K562 (cell line): Measurements from ENCODE around the gene RBM12. TPM values are rescaled to one million over a fixed set of nuclear protein-coding genes. Genes with fewer than 3 reads are reported as not detected.
A peak's percentile ranks its signal among the peaks of the same experiment; 100 is the strongest.

Experiments
- C11orf30 ChIP-seq: fragments of 450-650 bp; IDR thresholded peaks from 2 replicates; pipeline ENCODE4 v1.6.1; 2016; ENCODE audit warnings: low read depth, mild to moderate bottlenecking
- CBX5 ChIP-seq: IDR thresholded peaks from 2 replicates; pipeline ENCODE4 v1.6.1; 2014; ENCODE audit warnings: low read depth, borderline replicate concordance
- CHCHD3 ChIP-seq: fragments of 250-450 bp; sonication (Bioruptor Pico); IDR thresholded peaks from 2 replicates; pipeline ENCODE4 v2.1.2; 2022; ENCODE audit warnings: mild to moderate bottlenecking
- DMBX1 ChIP-seq: fragments of 250-450 bp; sonication (Bioruptor Pico); IDR thresholded peaks from 2 replicates; pipeline ENCODE4 v1.8.0; 2022; ENCODE audit warnings: inconsistent platforms, mild to moderate bottlenecking, moderate library complexity, borderline replicate concordance
- DNMT1 ChIP-seq: fragments of 450-650 bp; IDR thresholded peaks from 2 replicates; pipeline ENCODE4 v1.6.1; 2016; ENCODE audit warnings: antibody characterized with exemption, mild to moderate bottlenecking
- EP300 ChIP-seq: IDR thresholded peaks from 2 replicates; pipeline ENCODE4 v1.6.1; 2012; ENCODE audit warnings: low read length, improper control_type of control experiment
- HNRNPUL1 ChIP-seq: fragments of 200-400 bp; formaldehyde crosslinking; IDR thresholded peaks from 2 replicates; pipeline ENCODE4 v1.6.1; 2017; ENCODE audit warnings: low read length
- KAT2B ChIP-seq: IDR thresholded peaks from one replicate; pipeline ENCODE4 v1.6.1; 2012; ENCODE audit warnings: low read depth, mild to moderate bottlenecking, control low read depth, inconsistent platforms, low read length, moderate library complexity
- MXI1 ChIP-seq: IDR thresholded peaks from 2 replicates; pipeline ENCODE4 v1.6.1; 2011; ENCODE audit warnings: low read depth, mild to moderate bottlenecking, improper control_type of control experiment, low read length
- NCOA4 ChIP-seq: fragments of 450-650 bp; IDR thresholded peaks from 2 replicates; pipeline ENCODE4 v1.6.1; 2018; ENCODE audit warnings: mild to moderate bottlenecking; ENCODE audit not compliant: partially characterized antibody
- NFXL1 ChIP-seq: fragments of 450-650 bp; formaldehyde crosslinking; IDR thresholded peaks from 2 replicates; pipeline ENCODE4 v1.4.0; 2021; ENCODE audit warnings: mild to moderate bottlenecking
- SOX6 ChIP-seq: fragments of 450-650 bp; IDR thresholded peaks from 2 replicates; pipeline ENCODE4 v1.6.1; 2014; ENCODE audit warnings: mild to moderate bottlenecking
- SP2 ChIP-seq: IDR thresholded peaks from 2 replicates; pipeline ENCODE4 v1.6.1; 2011; ENCODE audit warnings: mild to moderate bottlenecking, low read depth, low read length, moderate library complexity; ENCODE audit not compliant: poor library complexity, severe bottlenecking; ENCODE audit errors: extremely low read depth
- UBTF ChIP-seq, 2 experiments: IDR thresholded peaks; 2 replicates each; pipeline ENCODE4 v1.6.1; 2012; ENCODE audit warnings: improper control_type of control experiment in 2 of 2, low read depth in 2 of 2, low read length in 2 of 2, borderline replicate concordance in 1 of 2
- VEZF1 ChIP-seq: fragments of 200-800 bp; sonication (Bioruptor generic); IDR thresholded peaks from 2 replicates; pipeline ENCODE4 v1.6.1; 2017; ENCODE audit warnings: missing genetic modification characterization, missing compliant biosample characterization
- ZFP36 ChIP-seq: fragments of 150-350 bp; IDR thresholded peaks from 2 replicates; pipeline ENCODE4 v1.6.1; 2018; ENCODE audit warnings: low read length, low read depth; ENCODE audit not compliant: partially characterized antibody
- ZKSCAN1 ChIP-seq: fragments of 150-350 bp; IDR thresholded peaks from 2 replicates; pipeline ENCODE4 v1.6.1; 2016; ENCODE audit warnings: low read depth, low read length
- ZNF184 ChIP-seq: sonication (generic); formaldehyde crosslinking; IDR thresholded peaks from 2 replicates; pipeline ENCODE4 v1.5.0; 2020; ENCODE audit warnings: missing genetic modification reagents
- polyA plus RNA-seq, 8 experiments: library from polyadenylated mRNA; depleted of rRNA in 4 of 8; stranded (reverse) in 5 of 8; unstranded in 3 of 8; fragments of >200 nt; fragmentation: Nextera tagmentation in 2 of 8; fragmentation: Illumina TruSeq in 1 of 8; extraction: Ambion mirVana in 2 of 8; extraction: Trizol in 1 of 8; gene quantifications; 2 replicates each; pipeline versions ENCODE4 v1.2.1 to v1.2.3, GENCODE V29; 2011 to 2014; ENCODE audit warnings: inconsistent platforms in 1 of 8, missing spikeins in 1 of 8
- total RNA-seq, 7 experiments: library from RNA; depleted of rRNA in 6 of 7; stranded (reverse); fragments of >200 nt in 6 of 7; fragmentation: Illumina TruSeq in 2 of 7; extraction: Trizol in 2 of 7; gene quantifications; 2 replicates each; pipeline versions ENCODE4 v1.2.1 to v1.2.3, GENCODE V29; 2011 to 2021; ENCODE audit warnings: low replicate concordance in 1 of 7
- TF ChIP-seq, protein P1 (sequence below): fragments of 450-650 bp; formaldehyde crosslinking; IDR thresholded peaks from 2 replicates; pipeline ENCODE4 v1.4.0; 2022; ENCODE audit warnings: missing genetic modification characterization
- TF ChIP-seq, protein P2 (sequence below): fragments of 250-450 bp; sonication (Bioruptor Pico); IDR thresholded peaks from 2 replicates; pipeline ENCODE4 v1.9.0; 2021; ENCODE audit warnings: mild to moderate bottlenecking, inconsistent platforms

RBM12 gene
- total and polyA plus RNA-seq, 9 of the 15 experiments (the other 6 are each of a cell fraction or from before 2014, with no cell fraction given) = 5.0 to 162 (median 73.3) TPM

GRCh38 chr20:35600993-35601973 lies 63.4 kb downstream of the RBM12 start (continued):
- TF ChIP-seq VEZF1 (CRISPR knock-in tag) (no peak; the same call in 1 of the 2 replicates), DNMT1 (no peak), DMBX1 (CRISPR knock-in tag) (peak; percentile 51; the same call in 1 of the 2 replicates), ZKSCAN1 (no peak), UBTF (IDR thresholded peaks at IDR 0.05; ENCODE audit: borderline replicate concordance in 1 of 2, low read depth in 2 of 2, low read length in 2 of 2) (peak; percentile 84 to 97; a peak in 3 of 4 replicates), EP300 (no peak), SOX6 (peak; percentile 45; the same call in 1 of the 2 replicates), HNRNPUL1 (no peak), MXI1 (no peak), NFXL1 (CRISPR knock-in tag) (no peak), CBX5 (0 out of 2 replicates have a peak, but pooled peaks have one; percentile 13), C11orf30 (no peak), KAT2B (no peak), NCOA4 (no peak), ZNF184 (CRISPR knock-in tag) (no peak), ZFP36 (peak; percentile 24), CHCHD3 (CRISPR knock-in tag) (no peak), SP2 (no peak)
- TF ChIP-seq, protein P1, sequence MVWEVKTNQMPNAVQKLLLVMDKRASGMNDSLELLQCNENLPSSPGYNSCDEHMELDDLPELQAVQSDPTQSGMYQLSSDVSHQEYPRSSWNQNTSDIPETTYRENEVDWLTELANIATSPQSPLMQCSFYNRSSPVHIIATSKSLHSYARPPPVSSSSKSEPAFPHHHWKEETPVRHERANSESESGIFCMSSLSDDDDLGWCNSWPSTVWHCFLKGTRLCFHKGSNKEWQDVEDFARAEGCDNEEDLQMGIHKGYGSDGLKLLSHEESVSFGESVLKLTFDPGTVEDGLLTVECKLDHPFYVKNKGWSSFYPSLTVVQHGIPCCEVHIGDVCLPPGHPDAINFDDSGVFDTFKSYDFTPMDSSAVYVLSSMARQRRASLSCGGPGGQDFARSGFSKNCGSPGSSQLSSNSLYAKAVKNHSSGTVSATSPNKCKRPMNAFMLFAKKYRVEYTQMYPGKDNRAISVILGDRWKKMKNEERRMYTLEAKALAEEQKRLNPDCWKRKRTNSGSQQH (CRISPR knock-in tag) = no peak
- TF ChIP-seq, protein P2, sequence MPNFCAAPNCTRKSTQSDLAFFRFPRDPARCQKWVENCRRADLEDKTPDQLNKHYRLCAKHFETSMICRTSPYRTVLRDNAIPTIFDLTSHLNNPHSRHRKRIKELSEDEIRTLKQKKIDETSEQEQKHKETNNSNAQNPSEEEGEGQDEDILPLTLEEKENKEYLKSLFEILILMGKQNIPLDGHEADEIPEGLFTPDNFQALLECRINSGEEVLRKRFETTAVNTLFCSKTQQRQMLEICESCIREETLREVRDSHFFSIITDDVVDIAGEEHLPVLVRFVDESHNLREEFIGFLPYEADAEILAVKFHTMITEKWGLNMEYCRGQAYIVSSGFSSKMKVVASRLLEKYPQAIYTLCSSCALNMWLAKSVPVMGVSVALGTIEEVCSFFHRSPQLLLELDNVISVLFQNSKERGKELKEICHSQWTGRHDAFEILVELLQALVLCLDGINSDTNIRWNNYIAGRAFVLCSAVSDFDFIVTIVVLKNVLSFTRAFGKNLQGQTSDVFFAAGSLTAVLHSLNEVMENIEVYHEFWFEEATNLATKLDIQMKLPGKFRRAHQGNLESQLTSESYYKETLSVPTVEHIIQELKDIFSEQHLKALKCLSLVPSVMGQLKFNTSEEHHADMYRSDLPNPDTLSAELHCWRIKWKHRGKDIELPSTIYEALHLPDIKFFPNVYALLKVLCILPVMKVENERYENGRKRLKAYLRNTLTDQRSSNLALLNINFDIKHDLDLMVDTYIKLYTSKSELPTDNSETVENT = no peak
